HG03469 (cell line): ENCODE measurements around the gene LITAF.
"Not testable (repeated sequence)": the region's sequence is repeated elsewhere in the genome, so short reads cannot be mapped to it uniquely, and the experiment has no call there.

Experiments
- ATAC-seq: cut with Tn5 transposase; IDR thresholded peaks from one replicate; pipeline ENCODE4 v1.9.1; 2021; ENCODE audit warnings: mild to moderate bottlenecking, moderate library complexity, moderate number of reproducible peaks; ENCODE audit not compliant: unreplicated experiment

LITAF gene

DNA sequence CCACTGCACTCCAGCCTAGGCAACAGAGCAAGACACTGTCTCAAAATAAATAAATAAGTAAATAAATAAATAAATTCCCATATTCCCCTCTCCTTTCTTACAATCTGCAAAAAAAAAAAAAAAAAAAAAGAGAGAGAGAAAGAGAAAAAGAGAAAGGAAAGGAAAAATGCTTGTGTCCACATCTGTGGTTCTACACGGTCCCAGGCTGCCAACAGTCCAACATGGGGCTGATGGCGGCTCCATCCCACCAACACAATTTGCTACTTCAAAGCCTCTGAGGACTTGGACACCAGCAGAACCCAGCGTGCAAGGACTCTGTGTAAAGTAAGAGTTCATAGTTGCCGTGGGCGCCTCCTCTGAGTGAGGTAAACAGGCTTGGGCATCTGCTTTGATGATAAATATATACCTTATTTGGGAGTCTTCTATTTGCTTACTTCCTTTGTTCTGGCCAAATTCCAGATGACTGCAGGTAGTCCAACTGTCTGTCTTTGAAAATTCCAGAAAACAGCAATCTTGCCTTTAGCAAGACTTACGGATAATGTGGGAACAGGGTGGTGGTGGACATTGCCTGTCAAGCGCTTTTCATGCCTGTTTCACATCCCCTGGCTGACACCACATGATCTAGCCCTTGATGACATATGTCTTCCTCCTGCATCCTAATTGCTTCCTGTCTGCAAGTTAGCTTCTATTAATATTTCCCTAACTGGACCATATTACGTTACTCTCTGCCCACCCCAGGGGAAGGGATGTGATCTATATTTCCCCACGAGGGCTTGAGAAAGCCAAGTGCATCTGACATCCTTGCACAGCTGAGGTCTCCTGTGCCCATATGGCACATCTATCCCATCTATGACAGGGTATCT, 10.1 kb downstream of the LITAF start:
- ATAC-seq, result peak; percentile 37

GRCh38 chr16:11575223-11575589, 11.5 kb downstream of the LITAF start:
- no peak for ATAC-seq

DNA sequence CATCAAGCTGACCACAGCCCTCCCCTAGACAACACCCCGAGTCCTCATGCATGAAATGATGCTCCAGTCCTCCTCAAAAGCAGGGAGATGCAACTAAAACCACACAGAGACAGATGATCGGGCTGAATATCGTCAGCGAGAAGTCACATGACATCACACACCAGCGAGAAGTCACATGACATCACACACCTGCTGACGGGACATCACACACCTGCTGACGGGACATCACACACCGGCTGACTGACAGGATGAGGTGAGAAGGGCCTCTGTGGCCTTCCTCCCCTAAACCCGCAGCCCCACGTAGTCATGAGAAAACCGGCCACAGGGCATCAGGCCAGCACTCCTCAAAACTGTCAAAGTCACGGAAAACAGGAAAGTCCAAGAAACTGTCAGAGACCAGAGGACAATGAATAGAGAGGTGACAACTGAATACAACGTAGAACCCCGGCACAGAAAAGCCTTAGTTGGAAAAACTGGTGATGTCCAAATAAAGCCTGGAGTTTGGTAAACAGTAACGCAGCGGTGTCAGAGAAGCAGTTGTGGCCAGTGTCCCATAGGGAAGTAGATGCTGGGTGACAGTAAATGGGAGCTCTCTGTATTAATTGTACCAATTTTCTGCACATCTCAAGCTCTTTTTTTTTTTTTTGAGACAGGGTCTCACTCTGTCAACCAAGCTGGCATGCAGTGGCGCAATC, 14.3 kb downstream of the LITAF start:
- no peak for ATAC-seq

- no peak for ATAC-seq
These were observed 15.2 kb downstream of the LITAF start for GRCh38 chr16:11571549-11571948.

- no peak for ATAC-seq
These were observed 15.9 kb downstream of the LITAF start for GRCh38 chr16:11570806-11571205.

GRCh38 chr16:11570258-11570657, 16.5 kb downstream of the LITAF start:
- ATAC-seq, result no peak

DNA sequence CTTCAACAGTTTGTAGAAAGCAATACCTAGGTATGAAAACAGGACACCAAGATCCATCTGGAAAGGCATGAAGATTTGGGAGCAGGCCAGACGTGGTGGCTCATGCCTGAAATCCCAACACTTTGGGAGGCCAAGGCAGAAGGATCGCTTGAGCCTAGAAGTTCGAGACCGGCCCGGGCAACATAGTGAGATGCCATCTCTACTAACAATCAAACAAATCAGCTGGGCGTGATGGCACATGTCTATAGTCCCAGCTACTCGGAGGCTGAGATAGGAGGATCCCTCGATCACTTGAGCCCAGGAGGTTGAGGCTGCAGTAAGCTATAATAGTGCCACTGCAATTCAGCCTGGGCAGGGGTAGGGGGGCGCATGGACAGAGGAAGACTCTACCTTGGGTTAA, 20.3 kb downstream of the LITAF start:
- ATAC-seq, result no peak

GRCh38 chr16:11565665-11566064, 21.1 kb downstream of the LITAF start:
- no peak for ATAC-seq

GRCh38 chr16:11564046-11564926, 22.4 kb downstream of the LITAF start:
- ATAC-seq, result no peak

- no peak for ATAC-seq
These were observed 23.2 kb downstream of the LITAF start for GRCh38 chr16:11563493-11564040.

- ATAC-seq, result no peak
These were observed 23.8 kb downstream of the LITAF start for GRCh38 chr16:11562941-11563340.

GRCh38 chr16:11562411-11562810, 24.3 kb downstream of the LITAF start:
- no peak for ATAC-seq

DNA sequence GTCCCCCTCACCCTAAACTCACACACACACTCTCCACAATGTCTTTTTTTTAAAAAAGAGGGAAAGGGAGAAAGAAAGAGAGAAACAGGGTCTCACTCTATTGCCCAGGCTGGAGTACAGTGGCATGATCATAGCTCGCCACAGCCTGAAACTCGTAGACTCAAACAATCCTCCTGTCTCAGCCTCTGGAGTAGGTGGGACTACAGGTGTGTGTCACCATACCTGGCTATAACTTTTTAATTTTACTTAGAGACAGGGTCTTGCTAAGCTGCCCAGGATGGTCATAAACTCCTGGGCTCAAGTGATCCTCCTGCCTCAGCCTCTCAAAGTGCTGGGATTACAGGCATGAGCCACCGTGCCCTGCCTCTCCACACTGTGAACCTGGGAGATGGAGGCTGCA, 24.9 kb downstream of the LITAF start:
- ATAC-seq, result no peak

DNA sequence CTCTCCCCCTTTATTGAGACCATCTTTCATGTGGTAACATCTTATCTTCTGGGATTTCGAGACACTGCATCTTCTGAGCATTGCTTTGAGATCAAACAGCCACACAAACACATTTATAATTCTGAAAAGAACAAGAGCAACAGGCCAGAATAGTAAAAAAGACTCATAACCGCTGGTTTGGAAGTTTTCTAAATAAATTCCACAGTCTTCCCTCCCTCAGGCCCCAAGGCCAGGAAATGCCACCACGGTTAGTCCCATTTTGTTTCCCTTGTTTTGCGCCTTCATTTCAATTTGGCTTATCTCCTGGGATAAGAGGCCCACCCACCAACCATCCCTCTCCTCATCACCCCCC, 25.3 kb downstream of the LITAF start:
- no peak for ATAC-seq

- ATAC-seq, result no peak
These were observed 25.8 kb downstream of the LITAF start for GRCh38 chr16:11560701-11561453.

- not testable (repeated sequence) for ATAC-seq
These were observed 28.4 kb downstream of the LITAF start for GRCh38 chr16:11558308-11558823.

- ATAC-seq, result no peak
These were observed 28.9 kb downstream of the LITAF start for GRCh38 chr16:11557801-11558200.

DNA sequence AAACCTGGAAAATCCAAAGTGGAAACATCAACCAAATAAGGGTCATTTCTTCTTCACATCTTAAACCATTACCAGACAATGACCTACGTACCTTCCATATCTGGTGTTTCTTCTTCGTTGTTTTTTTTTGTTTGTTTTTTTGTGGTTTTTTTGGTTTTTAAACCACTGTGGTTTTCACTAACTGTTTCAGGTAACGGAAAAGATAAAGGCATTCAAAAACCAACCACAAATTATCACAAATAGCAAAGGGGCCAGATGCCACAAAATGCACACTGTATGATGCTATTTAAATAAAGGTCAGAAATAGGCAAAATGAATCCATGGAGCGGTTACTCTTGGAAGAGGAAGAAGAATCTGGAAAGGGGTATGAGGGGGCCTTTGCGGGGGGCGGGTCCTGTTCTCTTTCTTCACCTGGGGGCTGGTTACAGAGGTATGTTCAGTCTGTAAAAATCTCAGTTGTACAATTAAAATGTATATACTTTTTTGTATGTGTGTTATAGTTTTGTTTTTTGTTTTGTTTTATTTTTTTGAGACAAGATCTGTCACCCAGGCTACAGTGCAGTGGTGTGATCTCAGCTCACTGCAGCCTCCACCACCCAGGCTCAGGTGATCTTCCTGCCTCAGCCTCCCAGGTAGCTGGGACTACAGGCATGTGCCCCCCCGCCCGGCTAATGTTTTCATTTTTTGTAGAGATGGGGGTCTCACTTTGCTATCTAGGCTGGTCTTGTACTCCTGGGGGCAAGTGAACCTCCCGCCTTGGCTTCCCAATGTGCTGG, 29.6 kb downstream of the LITAF start:
- no peak for ATAC-seq

- no peak for ATAC-seq
These were observed 30.4 kb downstream of the LITAF start for GRCh38 chr16:11556214-11556819.
